DOHH2 (cell line): ENCODE data around the gene MOGAT1.

Experiments used
- CTCF ChIP-seq: fragments of 200-600 bp; sonication (generic); IDR thresholded peaks from one replicate; pipeline ENCODE4 v1.5.1; 2014; ENCODE audit warnings: antibody characterized with exemption, mild to moderate bottlenecking, low read depth, low read length; ENCODE audit not compliant: poor library complexity, severe bottlenecking
- EZH2phosphoT487 ChIP-seq: fragments of 200-600 bp; sonication (generic); IDR thresholded peaks from 2 replicates; pipeline ENCODE4 v1.6.1; 2017; ENCODE audit warnings: borderline replicate concordance, mild to moderate bottlenecking, antibody characterized with exemption, low read length, moderate library complexity, mixed read lengths

- no peak for TF ChIP-seq CTCF
- no peak for TF ChIP-seq EZH2phosphoT487
Measured at GRCh38 chr2:222730366-222730999, 59.0 kb downstream of the MOGAT1 start.
